A549 (cell line): ENCODE data around the gene OBSCN. TPM values are rescaled to one million over a fixed set of nuclear protein-coding genes. Genes with fewer than 3 reads are reported as not detected.

ENCODE experiments used
- ATAC-seq, 2 experiments: fragments of 200-7000 bp in 1 of 2; fragments of >200 bp in 1 of 2; cut with Nextera tagmentation in 1 of 2; cut with Tn5 transposase in 1 of 2; 3 replicates each; pipeline versions ENCODE4 v1.8.0 to v1.9.1; 2018 to 2020; ENCODE audit warnings: mild to moderate bottlenecking in 1 of 2, moderate library complexity in 1 of 2
- CTCF ChIA-PET: fragments of 300-600 bp; sonication (Branson Sonifier 250); formaldehyde crosslinking; extraction: SDS; loops from one replicate; lab custom pipeline; 2021; ENCODE audit warnings: antibody characterized with exemption, inconsistent platforms; lab: Yijun Ruan, JAX
- POLR2A ChIA-PET: fragments of 350-600 bp; formaldehyde crosslinking; extraction: SDS; loops from one replicate; lab custom pipeline; 2021; ENCODE audit warnings: antibody characterized with exemption, inconsistent platforms; lab: Yijun Ruan, JAX
- DNase-seq, 2 experiments: peaks; one replicate each; pipeline versions ENCODE4 v3.0.0 to v3.0.0-alpha.2; 2011 to 2016; ENCODE audit warnings: low read depth in 1 of 2, low spot score in 1 of 2
- FAIRE-seq: peaks from 2 replicates; lab custom pipeline; 2011; peaks lifted over from hg19 to GRCh38; lab: Jason Lieb, UNC
- H3K27ac ChIP-seq, 2 experiments: fragments of >200 bp; sonication (Bioruptor Twin); formaldehyde crosslinking; 3 replicates each; pipeline ENCODE4 v1.5.1; 2016 to 2017
- H3K4me1 ChIP-seq: fragments of >200 bp; sonication (Bioruptor Twin); formaldehyde crosslinking; 3 replicates; pipeline ENCODE4 v1.6.1; 2016
- H3K4me2 ChIP-seq: fragments of >200 bp; sonication (Bioruptor Twin); formaldehyde crosslinking; 3 replicates; pipeline ENCODE4 v1.6.1; 2016
- H3K4me3 ChIP-seq: fragments of >200 bp; sonication (Bioruptor Twin); formaldehyde crosslinking; 3 replicates; pipeline ENCODE4 v1.5.1; 2016
- H3K9me3 ChIP-seq: fragments of >200 bp; sonication (Bioruptor Twin); formaldehyde crosslinking; 3 replicates; pipeline ENCODE4 v1.6.1; 2016
- CBX2 ChIP-seq: fragments of 200-600 bp; sonication (generic); IDR thresholded peaks from 2 replicates; pipeline ENCODE4 v1.6.1; 2016; ENCODE audit warnings: low read depth, mild to moderate bottlenecking, borderline replicate concordance
- CHD2 ChIP-seq: fragments of 150-350 bp; IDR thresholded peaks from 2 replicates; pipeline ENCODE4 v1.6.1; 2014; ENCODE audit warnings: low read length; ENCODE audit not compliant: partially characterized antibody
- CTCF ChIP-seq: fragments of >200 bp; sonication (Bioruptor Twin); formaldehyde crosslinking; IDR thresholded peaks from 3 replicates; pipeline ENCODE4 v1.5.1; 2016
- EHF ChIP-seq: fragments of 250-450 bp; sonication (Bioruptor Pico); IDR thresholded peaks from 2 replicates; pipeline ENCODE4 v1.5.0; 2020; ENCODE audit warnings: mild to moderate bottlenecking
- ESRRA ChIP-seq: fragments of 150-350 bp; IDR thresholded peaks from 2 replicates; pipeline ENCODE4 v1.6.1; 2014; ENCODE audit warnings: mild to moderate bottlenecking, low read length, borderline replicate concordance
- FOSB ChIP-seq: fragments of 250-450 bp; sonication (Bioruptor Pico); IDR thresholded peaks from 2 replicates; pipeline ENCODE4 v1.5.0; 2020; ENCODE audit warnings: mild to moderate bottlenecking, moderate library complexity
- FOSL2 ChIP-seq, 2 experiments: fragments of 450-650 bp in 1 of 2; fragments of >200 bp in 1 of 2; sonication (Bioruptor Twin) in 1 of 2; formaldehyde crosslinking; IDR thresholded peaks; 2 replicates each; pipeline versions ENCODE4 v1.5.0 to v1.6.1; 2016 to 2020; ENCODE audit warnings: mild to moderate bottlenecking in 1 of 2, moderate library complexity in 1 of 2
- FOXS1 ChIP-seq: fragments of 250-450 bp; sonication (Bioruptor Pico); IDR thresholded peaks from 2 replicates; pipeline ENCODE4 v1.5.0; 2020; ENCODE audit warnings: mild to moderate bottlenecking, moderate library complexity
- HOXB13 ChIP-seq: fragments of 250-450 bp; sonication (Bioruptor Pico); IDR thresholded peaks from 2 replicates; pipeline ENCODE4 v1.5.0; 2020; ENCODE audit warnings: low read depth, mild to moderate bottlenecking, moderate library complexity
- HOXB5 ChIP-seq: fragments of 250-450 bp; sonication (Bioruptor Pico); IDR thresholded peaks from 2 replicates; pipeline ENCODE4 v1.5.0; 2020; ENCODE audit warnings: mild to moderate bottlenecking, moderate library complexity
- JUN ChIP-seq, 2 experiments: fragments of >200 bp; sonication (Bioruptor Twin); formaldehyde crosslinking; IDR thresholded peaks; 2 replicates in 1 of 2; 3 replicates in 1 of 2; pipeline ENCODE4 v1.6.1; 2016 to 2017
- KDM1A ChIP-seq: fragments of 200-600 bp; sonication (generic); IDR thresholded peaks from 2 replicates; pipeline ENCODE4 v1.6.1; 2016; ENCODE audit warnings: low read depth, mild to moderate bottlenecking
- KDM5A ChIP-seq: fragments of 200-600 bp; sonication (generic); IDR thresholded peaks from 2 replicates; pipeline ENCODE4 v1.6.1; 2016; ENCODE audit warnings: antibody characterized with exemption, mild to moderate bottlenecking
- MAZ ChIP-seq: fragments of 150-350 bp; IDR thresholded peaks from 2 replicates; pipeline ENCODE4 v1.6.1; 2014; ENCODE audit warnings: antibody characterized with exemption, low read depth, low read length, borderline replicate concordance
- NPAS2 ChIP-seq: fragments of 250-450 bp; sonication (Bioruptor Pico); IDR thresholded peaks from 2 replicates; pipeline ENCODE4 v1.8.0; 2022; ENCODE audit warnings: mild to moderate bottlenecking, moderate library complexity, borderline replicate concordance
- RCOR1 ChIP-seq: fragments of 150-350 bp; IDR thresholded peaks from 2 replicates; pipeline ENCODE4 v1.6.1; 2014; ENCODE audit warnings: antibody characterized with exemption, low read length, low read depth
- RFX5 ChIP-seq: fragments of 450-650 bp; IDR thresholded peaks from 2 replicates; pipeline ENCODE4 v1.7.1; 2014; ENCODE audit warnings: antibody characterized with exemption, mild to moderate bottlenecking, moderate library complexity
- RNF2 ChIP-seq: fragments of 200-600 bp; sonication (generic); IDR thresholded peaks from 2 replicates; pipeline ENCODE4 v1.6.1; 2016; ENCODE audit warnings: low read depth, mild to moderate bottlenecking, antibody characterized with exemption, moderate library complexity, borderline replicate concordance
- SMC3 ChIP-seq: fragments of >200 bp; sonication (Bioruptor Twin); formaldehyde crosslinking; IDR thresholded peaks from 3 replicates; pipeline ENCODE4 v1.6.1; 2018; ENCODE audit warnings: inconsistent platforms
- TP53 ChIP-seq: fragments of 250-450 bp; sonication (Bioruptor Pico); IDR thresholded peaks from 2 replicates; pipeline ENCODE4 v1.5.0; 2021; ENCODE audit warnings: mild to moderate bottlenecking, moderate library complexity
- ZNF302 ChIP-seq: fragments of 250-450 bp; sonication (Bioruptor Pico); IDR thresholded peaks from 2 replicates; pipeline ENCODE4 v1.9.0; 2021; ENCODE audit warnings: inconsistent platforms, mild to moderate bottlenecking, moderate library complexity
- ZSCAN20 ChIP-seq: fragments of 250-450 bp; sonication (Bioruptor Pico); IDR thresholded peaks from 2 replicates; pipeline ENCODE4 v1.8.0; 2022; ENCODE audit warnings: mild to moderate bottlenecking, moderate library complexity
- WGBS: methylation state at CpG from one replicate; pipeline ENCODE4 v1.1.6; 2017; ENCODE audit errors: missing lambda C conversion rate; 5-methylcytosine and 5-hydroxymethylcytosine counted together
- polyA plus RNA-seq, 4 experiments: library from polyadenylated mRNA; depleted of rRNA in 3 of 4; stranded (reverse); fragments of >200 nt; fragmentation: RNase III in 1 of 4; extraction: RNeasy Plus Mini Kit Qiagen cat#74134 plus additional on column Dnase treatment in 1 of 4; gene quantifications; 2 replicates in 3 of 4; 3 replicates in 1 of 4; pipeline ENCODE4 v1.2.3, GENCODE V29; 2011 to 2017
- TF ChIP-seq, protein P1 (sequence below): fragments of >200 bp; sonication (Bioruptor Twin); formaldehyde crosslinking; IDR thresholded peaks from 3 replicates; pipeline ENCODE4 v1.6.1; 2016
- TF ChIP-seq, protein P2 (sequence below): fragments of 200-600 bp; sonication (generic); IDR thresholded peaks from 2 replicates; pipeline ENCODE4 v1.6.1; 2016; ENCODE audit warnings: antibody characterized with exemption, mild to moderate bottlenecking, moderate library complexity

OBSCN gene
- polyA plus RNA-seq, 2 of the 4 experiments (the other 2 are of a cell fraction), result 3.1 to 6.8 TPM

DNA sequence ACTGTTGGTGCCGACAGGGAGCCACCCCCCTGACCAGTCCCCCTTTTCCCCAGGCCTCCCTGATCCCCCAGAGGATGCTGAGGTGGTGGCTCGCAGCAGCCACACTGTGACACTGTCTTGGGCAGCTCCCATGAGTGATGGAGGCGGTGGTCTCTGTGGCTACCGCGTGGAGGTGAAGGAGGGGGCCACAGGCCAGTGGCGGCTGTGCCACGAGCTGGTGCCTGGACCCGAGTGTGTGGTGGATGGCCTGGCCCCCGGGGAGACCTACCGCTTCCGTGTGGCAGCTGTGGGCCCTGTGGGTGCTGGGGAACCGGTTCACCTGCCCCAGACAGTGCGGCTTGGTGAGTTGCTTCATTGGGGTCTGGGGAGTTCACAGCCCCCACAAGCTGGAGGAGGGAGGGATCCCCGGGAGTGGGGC, 109.6 kb downstream of the OBSCN start:
- DNase-seq, result no peak
- TF ChIP-seq RFX5 (no peak), FOXS1 (CRISPR knock-in tag) (no peak), HOXB13 (CRISPR knock-in tag) (no peak), NPAS2 (no peak), RNF2 (no peak), HOXB5 (CRISPR knock-in tag) (no peak), FOSB (no peak)
- TF ChIP-seq, protein P1, sequence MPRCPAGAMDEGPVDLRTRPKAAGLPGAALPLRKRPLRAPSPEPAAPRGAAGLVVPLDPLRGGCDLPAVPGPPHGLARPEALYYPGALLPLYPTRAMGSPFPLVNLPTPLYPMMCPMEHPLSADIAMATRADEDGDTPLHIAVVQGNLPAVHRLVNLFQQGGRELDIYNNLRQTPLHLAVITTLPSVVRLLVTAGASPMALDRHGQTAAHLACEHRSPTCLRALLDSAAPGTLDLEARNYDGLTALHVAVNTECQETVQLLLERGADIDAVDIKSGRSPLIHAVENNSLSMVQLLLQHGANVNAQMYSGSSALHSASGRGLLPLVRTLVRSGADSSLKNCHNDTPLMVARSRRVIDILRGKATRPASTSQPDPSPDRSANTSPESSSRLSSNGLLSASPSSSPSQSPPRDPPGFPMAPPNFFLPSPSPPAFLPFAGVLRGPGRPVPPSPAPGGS, result no peak
- ChIA-PET CTCF (no interaction called here), POLR2A (no interaction called here)
- Histone ChIP-seq H3K4me1 (no peaks in the 10 kb centered on the region), H3K4me2 (no peak overlapping the region), H3K27ac (no peak overlapping the region), H3K4me3 (no peak overlapping the region), H3K9me3 (no peaks in the 10 kb centered on the region)
- FAIRE-seq, result no peak
- ATAC-seq, result no peak
- WGBS, result 17% methylated on average over 1 of the region's 14 CpGs

DNA sequence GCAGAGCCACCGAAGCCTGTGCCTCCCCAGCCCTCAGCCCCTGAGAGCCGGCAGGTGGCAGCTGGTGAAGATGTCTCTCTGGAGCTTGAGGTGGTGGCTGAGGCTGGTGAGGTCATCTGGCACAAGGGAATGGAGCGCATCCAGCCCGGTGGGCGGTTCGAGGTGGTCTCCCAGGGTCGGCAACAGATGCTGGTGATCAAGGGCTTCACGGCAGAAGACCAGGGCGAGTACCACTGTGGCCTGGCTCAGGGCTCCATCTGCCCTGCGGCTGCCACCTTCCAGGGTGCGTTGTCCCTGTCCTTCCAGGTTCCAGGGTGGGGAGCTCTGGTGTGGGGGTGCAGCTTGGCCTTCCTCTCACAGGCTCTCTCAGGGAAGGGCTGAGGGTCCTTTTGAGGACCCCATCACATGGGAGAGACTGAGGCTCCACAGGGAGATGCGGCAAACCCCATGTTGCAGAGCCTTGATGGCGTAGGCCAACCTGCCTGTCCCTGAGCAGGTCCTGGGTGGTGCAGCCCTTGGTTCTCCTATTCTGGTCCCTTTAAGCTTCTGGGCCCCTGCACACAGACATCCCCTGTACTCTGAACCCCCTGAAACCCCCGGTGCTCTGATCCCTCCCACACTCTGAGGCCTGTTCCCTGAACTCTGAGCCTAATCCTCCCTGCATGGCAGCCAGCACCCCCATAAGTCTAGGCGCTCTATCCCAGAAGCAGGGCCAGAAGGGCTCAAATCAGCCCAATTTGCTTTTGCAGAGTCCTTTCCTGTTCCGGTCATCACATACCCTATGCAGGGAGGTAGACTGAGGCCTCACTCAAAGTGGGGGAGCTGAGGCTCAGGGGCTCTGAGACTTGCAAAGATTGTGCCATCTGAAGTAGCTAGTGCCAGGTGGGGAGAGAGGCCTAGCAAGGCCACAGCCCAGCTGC, 110.3 kb downstream of the OBSCN start:
- H3K4me2 ChIP-seq, result no peak overlapping the region
- TF ChIP-seq SMC3, result no peak
- TF ChIP-seq, protein P2, sequence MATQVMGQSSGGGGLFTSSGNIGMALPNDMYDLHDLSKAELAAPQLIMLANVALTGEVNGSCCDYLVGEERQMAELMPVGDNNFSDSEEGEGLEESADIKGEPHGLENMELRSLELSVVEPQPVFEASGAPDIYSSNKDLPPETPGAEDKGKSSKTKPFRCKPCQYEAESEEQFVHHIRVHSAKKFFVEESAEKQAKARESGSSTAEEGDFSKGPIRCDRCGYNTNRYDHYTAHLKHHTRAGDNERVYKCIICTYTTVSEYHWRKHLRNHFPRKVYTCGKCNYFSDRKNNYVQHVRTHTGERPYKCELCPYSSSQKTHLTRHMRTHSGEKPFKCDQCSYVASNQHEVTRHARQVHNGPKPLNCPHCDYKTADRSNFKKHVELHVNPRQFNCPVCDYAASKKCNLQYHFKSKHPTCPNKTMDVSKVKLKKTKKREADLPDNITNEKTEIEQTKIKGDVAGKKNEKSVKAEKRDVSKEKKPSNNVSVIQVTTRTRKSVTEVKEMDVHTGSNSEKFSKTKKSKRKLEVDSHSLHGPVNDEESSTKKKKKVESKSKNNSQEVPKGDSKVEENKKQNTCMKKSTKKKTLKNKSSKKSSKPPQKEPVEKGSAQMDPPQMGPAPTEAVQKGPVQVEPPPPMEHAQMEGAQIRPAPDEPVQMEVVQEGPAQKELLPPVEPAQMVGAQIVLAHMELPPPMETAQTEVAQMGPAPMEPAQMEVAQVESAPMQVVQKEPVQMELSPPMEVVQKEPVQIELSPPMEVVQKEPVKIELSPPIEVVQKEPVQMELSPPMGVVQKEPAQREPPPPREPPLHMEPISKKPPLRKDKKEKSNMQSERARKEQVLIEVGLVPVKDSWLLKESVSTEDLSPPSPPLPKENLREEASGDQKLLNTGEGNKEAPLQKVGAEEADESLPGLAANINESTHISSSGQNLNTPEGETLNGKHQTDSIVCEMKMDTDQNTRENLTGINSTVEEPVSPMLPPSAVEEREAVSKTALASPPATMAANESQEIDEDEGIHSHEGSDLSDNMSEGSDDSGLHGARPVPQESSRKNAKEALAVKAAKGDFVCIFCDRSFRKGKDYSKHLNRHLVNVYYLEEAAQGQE, result no peak
- TF ChIP-seq ESRRA, result no peak
- no peak for TF ChIP-seq KDM1A
- no peak for TF ChIP-seq FOSL2 (IDR thresholded peaks at IDR 0.05)
- TF ChIP-seq FOSL2 (CRISPR knock-in tag; IDR thresholded peaks at IDR 0.05), result no peak
- TF ChIP-seq JUN (IDR thresholded peaks at IDR 0.05), result no peak
- no peak for TF ChIP-seq EHF (CRISPR knock-in tag)
- TF ChIP-seq KDM5A, result no peak
- TF ChIP-seq, all 56 proteins: peak for 0
- ChIA-PET CTCF (no interaction called here), POLR2A (no interaction called here)
- H3K4me3 ChIP-seq, result no peak overlapping the region
- no peaks in the 10 kb centered on the region for H3K4me1 ChIP-seq
- H3K27ac ChIP-seq, result no peak overlapping the region
- no peaks in the 10 kb centered on the region for H3K9me3 ChIP-seq
- WGBS, result 84% methylated on average over 10 of the region's 16 CpGs
- DNase-seq (no peak), ATAC-seq (no peak), FAIRE-seq (no peak)

DNA sequence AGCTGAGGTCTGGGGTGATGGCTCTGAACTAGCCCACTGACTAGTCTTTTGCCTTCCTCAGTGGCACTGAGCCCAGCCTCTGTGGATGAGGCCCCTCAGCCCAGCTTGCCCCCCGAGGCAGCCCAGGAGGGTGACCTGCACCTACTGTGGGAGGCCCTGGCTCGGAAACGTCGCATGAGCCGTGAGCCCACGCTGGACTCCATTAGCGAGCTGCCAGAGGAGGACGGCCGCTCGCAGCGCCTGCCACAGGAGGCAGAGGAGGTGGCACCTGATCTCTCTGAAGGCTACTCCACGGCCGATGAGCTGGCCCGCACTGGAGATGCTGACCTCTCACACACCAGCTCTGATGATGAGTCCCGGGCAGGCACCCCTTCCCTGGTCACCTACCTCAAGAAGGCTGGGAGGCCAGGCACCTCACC, 111.0 kb downstream of the OBSCN start:
- no peak overlapping the region for H3K4me2 ChIP-seq
- ChIA-PET CTCF (no interaction called here), POLR2A (no interaction called here)
- DNase-seq (no peak), FAIRE-seq (no peak), ATAC-seq (no peak)
- 84% methylated on average over 15 of the region's 15 CpGs for WGBS
- H3K27ac ChIP-seq, result no peak overlapping the region
- H3K4me1 ChIP-seq, result no peaks in the 10 kb centered on the region
- no peaks in the 10 kb centered on the region for H3K9me3 ChIP-seq
- TF ChIP-seq KDM1A (no peak), MAZ (no peak), ZSCAN20 (CRISPR knock-in tag) (no peak), ZNF302 (CRISPR knock-in tag) (no peak), JUN (IDR thresholded peaks at IDR 0.05) (no peak), RNF2 (no peak), CBX2 (no peak), RCOR1 (no peak), TP53 (CRISPR knock-in tag) (no peak), FOSB (no peak), HOXB5 (CRISPR knock-in tag) (no peak), CHD2 (no peak), CTCF (no peak)
- H3K4me3 ChIP-seq, result no peak overlapping the region
